SK-N-SH (cell line): ENCODE results near the gene KRT75.

Source experiments
- EP300 ChIP-seq, 2 experiments: IDR thresholded peaks; 2 replicates each; pipeline versions ENCODE4 v1.4.0 to v1.6.1; 2012; ENCODE audit warnings: borderline replicate concordance in 1 of 2, low read depth in 1 of 2, low read length in 1 of 2
- EZH2phosphoT487 ChIP-seq: fragments of 200-600 bp; sonication (generic); IDR thresholded peaks from 2 replicates; pipeline ENCODE4 v1.6.1; 2017; ENCODE audit warnings: low read depth, mixed run types, mild to moderate bottlenecking, antibody characterized with exemption, moderate library complexity, borderline replicate concordance
- GABPA ChIP-seq: IDR thresholded peaks from 2 replicates; pipeline ENCODE4 v1.4.0; 2012; ENCODE audit warnings: low read depth, mild to moderate bottlenecking
- GATA2 ChIP-seq: sonication (generic); formaldehyde crosslinking; IDR thresholded peaks from 2 replicates; pipeline ENCODE4 v1.5.0; 2020; ENCODE audit warnings: mild to moderate bottlenecking, missing genetic modification reagents
- MAX ChIP-seq: IDR thresholded peaks from 2 replicates; pipeline ENCODE4 v1.4.0; 2012; ENCODE audit warnings: low read depth
- POLR2AphosphoS5 ChIP-seq: IDR thresholded peaks from 2 replicates; pipeline ENCODE4 v1.6.1; 2012; ENCODE audit warnings: low read depth, low read length
- RCOR1 ChIP-seq: fragments of 150-350 bp; IDR thresholded peaks from 2 replicates; pipeline ENCODE4 v1.6.1; 2017; ENCODE audit warnings: antibody characterized with exemption, low read length
- REST ChIP-seq: IDR thresholded peaks from 2 replicates; pipeline ENCODE4 v1.6.1; 2012; ENCODE audit warnings: mild to moderate bottlenecking, low read depth, low read length, moderate library complexity
- TF ChIP-seq, protein P1 (sequence below): fragments of 200-600 bp; sonication (generic); IDR thresholded peaks from 2 replicates; pipeline ENCODE4 v1.6.1; 2017; ENCODE audit warnings: antibody characterized with exemption, mild to moderate bottlenecking, moderate library complexity

- TF ChIP-seq, protein P1, sequence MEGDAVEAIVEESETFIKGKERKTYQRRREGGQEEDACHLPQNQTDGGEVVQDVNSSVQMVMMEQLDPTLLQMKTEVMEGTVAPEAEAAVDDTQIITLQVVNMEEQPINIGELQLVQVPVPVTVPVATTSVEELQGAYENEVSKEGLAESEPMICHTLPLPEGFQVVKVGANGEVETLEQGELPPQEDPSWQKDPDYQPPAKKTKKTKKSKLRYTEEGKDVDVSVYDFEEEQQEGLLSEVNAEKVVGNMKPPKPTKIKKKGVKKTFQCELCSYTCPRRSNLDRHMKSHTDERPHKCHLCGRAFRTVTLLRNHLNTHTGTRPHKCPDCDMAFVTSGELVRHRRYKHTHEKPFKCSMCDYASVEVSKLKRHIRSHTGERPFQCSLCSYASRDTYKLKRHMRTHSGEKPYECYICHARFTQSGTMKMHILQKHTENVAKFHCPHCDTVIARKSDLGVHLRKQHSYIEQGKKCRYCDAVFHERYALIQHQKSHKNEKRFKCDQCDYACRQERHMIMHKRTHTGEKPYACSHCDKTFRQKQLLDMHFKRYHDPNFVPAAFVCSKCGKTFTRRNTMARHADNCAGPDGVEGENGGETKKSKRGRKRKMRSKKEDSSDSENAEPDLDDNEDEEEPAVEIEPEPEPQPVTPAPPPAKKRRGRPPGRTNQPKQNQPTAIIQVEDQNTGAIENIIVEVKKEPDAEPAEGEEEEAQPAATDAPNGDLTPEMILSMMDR: no peak
- TF ChIP-seq MAX (no peak), RCOR1 (no peak), EP300 (IDR thresholded peaks at IDR 0.05; ENCODE audit: borderline replicate concordance in 1 of 2, low read depth in 1 of 2, low read length in 1 of 2) (no peak), POLR2AphosphoS5 (no peak), GABPA (no peak), EZH2phosphoT487 (no peak), GATA2 (CRISPR knock-in tag) (no peak), REST (no peak)
Measured at GRCh38 chr12:52377266-52377665, 56.9 kb downstream of the KRT75 start.
